HG03354 (cell line): ENCODE data around the gene TET2.

ENCODE experiments used
- ATAC-seq: cut with Tn5 transposase; IDR thresholded peaks from one replicate; pipeline ENCODE4 v1.9.1; 2021; ENCODE audit warnings: mild to moderate bottlenecking; ENCODE audit not compliant: unreplicated experiment, poor library complexity, severe bottlenecking

TET2 gene

DNA sequence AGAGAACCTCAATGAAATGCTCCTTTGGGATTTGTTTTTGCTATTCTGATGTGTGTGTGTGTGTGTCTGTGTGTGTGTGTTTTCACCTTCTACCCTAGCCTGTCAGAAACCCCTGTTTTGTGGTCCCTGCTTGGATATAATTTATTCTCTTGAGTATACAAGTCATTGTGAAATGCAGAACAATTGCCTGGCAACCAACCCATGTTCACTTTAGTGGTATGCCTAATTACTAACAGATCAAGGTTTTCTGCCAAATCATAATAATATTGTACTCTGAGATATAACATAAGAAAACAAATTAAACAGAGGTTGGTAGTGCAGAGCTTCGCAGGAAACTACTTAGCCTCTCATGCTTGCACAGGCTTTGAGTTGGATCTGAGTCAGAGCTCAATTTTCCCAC is 7.0 kb upstream of the TET2 start:
- ATAC-seq, result no peak

DNA sequence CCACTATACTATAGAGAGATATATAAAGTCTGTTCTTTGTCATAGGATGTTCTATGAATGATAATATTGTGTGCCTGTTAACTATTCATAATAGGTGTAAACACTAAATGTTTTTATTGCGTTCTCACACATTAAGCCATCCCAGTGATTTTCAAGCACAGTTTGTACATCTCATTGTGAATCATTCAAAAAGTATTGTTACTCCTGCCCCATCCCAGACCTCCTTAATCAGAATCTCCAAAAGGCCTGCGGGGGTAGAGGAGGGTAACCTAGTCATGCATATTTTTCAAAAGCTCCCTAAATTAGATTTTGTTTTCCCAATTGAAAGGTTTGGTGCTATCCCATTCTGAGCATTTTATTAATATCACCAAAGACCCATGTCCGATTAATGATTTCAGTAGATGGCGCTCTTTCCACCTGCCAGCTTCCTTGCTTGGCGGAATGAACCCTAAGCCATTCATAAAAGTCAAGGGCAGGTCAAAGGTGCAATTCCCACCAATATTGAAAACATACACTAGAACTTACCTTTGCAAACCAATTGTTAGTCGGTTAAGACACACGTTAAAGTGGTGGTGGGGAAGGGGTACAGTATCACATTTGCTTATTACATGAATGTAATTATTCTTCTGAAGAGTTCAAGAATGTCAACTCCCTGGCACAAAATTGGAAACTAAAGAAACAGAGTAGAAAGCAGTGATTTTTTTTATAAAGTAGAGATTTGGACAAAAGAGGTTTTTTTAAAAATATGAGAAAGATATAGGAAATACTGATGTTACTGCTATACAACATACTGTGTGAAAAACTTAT is 5.8 kb upstream of the TET2 start:
- ATAC-seq, result peak; percentile 35

DNA sequence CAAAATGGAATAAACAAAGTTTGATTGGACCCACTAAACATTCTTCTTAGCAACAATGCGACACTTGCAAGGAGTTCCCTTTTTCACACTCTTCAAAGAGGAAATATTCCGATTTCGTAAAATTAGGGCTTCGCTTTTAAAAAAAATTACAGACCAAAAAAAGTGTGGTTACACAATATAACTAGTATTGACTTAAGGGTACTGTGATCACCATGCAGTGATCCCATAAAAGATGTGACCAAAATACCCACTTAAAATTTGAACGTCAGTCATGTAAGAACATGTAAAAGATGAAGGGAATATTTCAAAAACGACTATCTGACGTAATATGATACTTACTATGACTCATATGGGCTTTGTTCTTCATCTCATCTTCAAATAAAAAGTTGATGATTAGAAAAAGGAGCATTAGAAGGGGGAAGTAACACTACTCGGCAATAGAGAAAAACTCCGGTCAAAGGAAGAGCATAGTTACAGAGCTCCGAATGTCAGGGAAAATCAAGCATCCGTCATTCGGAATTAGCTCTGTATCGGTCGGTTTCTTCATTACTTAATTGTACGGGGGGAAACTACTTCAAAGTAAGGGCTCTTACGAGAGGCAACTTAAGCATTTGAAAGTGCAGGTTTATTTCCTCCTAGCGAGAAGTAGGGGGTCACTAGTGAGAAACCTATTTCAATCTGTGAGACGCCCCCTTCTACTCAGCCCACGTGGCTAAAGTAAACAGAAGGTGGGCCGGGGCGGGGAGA is 1.3 kb upstream of the TET2 start:
- ATAC-seq, result peak; percentile 20

DNA sequence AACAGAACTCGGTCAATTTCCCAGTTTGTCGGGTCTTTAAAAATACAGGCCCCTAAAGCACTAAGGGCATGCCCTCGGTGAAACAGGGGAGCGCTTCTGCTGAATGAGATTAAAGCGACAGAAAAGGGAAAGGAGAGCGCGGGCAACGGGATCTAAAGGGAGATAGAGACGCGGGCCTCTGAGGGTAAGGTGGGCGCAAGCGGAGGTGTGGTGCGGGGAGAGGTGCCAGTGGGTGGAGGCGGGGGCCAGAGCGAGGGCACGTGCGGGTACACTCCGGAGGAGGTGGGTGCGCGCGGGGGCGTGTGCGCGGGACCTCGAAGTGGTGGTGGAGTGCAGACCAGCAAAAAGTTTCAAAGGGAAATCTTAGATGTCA is 787 bp upstream of the TET2 start:
- peak; percentile 25 for ATAC-seq

DNA sequence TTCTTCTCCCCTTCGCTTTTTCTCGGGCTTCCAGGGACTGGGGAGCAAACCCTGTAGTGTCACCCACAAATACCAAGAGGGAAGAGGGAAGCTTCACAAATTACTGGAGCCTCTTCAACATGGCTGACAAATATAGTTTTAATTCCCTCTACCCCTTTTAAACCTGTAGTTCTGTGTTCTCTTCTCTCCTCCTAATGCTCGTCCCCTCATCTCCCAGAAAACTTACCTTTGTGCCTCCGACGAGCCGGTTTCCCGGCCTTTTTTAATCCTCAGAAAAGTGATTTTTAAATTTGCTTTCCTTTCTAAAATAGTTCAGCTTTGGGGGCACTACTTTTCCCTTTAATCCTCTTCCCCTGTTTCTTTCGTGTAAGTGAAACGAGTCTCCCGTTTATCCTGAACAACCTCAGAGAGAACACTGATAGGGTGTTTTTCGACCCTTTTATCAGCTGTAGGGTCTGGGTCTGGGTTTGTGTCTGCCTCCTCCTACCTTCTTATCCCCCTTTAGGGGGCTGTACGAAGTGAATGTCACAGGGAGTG is 408 bp downstream of the TET2 start:
- peak; percentile 13 for ATAC-seq

DNA sequence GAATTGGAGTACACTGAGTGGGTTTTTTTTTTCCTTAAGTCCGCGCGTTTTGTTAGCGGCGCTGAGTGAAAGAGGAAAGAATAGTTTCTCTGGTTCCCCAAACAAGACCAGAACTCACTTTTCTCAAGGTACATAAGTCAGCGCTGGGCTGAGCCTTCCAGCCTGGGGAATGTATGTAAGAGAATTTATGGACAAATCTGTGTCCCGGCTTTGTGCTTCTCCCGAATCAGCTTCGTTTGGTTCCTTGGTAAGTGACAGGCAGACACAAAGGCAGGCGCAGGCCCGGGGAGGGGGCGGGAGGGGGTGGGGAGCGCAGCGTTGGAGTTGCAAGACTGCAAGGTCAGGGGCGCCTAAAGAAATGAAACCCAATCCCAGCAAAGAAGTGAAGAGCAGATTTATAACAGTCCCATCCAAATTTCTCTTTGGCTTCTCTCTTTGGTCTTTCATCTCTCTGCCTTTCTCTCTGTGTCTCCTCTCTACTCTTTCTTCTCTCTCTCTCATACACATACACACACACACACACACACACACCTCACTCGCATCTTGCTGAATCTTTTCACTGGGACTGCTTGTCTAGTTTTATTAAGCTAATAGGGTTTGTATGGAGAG is 981 bp downstream of the TET2 start:
- no peak for ATAC-seq

DNA sequence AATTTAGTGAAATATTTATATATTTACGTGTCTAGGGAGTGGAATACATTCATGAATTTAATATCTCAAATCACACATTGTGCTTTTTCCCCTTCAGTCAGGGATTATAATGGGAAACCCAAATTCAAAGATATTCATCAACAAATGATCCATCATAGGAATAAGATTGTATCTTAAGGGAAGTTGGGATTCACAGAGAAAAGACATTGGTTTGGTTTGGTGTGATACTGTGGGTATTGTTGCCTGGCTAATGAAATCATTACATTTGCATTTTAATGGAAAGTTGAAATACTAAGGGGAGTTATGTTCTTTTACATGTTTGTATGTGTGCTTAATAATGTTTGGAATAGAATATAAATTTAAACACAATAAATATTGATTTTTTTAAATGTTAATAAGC is 1.7 kb downstream of the TET2 start:
- no peak for ATAC-seq

DNA sequence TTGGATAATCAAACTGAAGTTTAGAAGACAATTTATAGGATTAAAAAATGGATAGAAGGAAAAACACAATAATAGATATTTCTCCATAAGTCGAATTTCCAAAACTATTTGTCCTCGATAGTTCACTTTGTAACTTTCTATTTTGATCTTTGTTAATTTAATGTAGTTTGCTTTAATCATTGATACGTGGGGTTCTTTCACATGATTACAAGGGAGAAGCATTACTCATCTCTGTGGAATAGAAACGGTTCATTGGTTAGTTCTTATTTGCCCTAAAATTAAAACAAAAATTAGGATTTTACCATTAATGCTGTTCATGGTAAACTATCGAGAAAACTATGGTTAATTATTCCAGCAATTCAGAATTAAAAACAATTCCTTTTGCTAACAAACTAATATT is 2.1 kb downstream of the TET2 start:
- no peak for ATAC-seq

DNA sequence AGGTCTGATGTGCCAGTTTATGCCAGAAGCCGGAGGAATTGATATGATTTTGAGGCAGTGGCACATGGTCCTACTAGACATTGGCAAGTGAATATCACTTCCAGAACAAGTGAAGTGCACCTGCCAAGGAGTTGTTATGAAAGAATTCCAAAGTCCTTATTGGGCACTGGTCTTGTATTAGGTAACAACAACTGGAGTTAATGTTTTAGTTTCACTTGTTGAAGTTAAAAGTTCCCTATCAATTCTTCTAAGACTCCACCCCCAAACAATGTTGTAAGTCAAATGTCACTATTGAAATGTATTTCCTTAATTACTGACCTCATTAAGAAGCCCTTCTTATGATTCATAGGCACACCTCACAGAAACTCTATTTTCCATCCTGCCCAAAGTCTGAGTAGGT is 3.1 kb downstream of the TET2 start:
- ATAC-seq, result no peak

DNA sequence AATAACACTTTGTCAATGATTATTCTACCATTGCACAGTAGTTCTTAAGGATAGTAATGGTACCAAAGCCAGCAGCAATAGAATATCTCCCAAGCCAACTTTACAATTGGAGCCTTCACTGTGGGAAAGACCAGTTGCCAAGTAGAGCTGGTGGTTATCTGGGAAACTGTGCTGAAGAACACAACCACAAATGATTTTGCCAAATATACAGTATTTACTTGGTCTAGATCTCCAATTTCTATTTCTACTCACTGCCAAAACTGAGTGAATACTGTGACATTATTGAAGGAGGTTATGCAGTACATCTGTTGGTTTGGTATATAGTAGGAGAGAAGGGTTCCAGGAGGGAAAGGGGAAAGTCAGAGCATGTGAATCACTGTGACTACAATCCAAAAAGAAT is 3.8 kb downstream of the TET2 start:
- ATAC-seq, result no peak

DNA sequence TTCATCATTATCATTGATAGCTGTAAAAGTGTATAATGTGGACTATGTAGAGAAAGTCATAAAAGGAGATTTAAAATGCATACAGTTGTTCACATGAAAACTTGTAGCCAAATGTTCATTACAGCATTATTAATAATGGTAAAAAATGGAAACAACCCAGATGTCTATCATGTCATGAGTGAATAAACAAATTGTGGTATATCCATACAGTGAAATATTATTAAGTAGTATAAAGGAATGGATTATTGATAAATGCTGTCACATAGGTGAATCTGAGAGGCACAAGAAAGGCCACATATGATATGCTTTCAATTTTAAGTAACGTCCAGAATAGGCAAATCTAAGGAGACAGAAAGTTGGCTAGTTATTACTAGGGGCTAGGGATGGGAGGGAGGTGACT is 7.1 kb downstream of the TET2 start:
- ATAC-seq, result no peak

DNA sequence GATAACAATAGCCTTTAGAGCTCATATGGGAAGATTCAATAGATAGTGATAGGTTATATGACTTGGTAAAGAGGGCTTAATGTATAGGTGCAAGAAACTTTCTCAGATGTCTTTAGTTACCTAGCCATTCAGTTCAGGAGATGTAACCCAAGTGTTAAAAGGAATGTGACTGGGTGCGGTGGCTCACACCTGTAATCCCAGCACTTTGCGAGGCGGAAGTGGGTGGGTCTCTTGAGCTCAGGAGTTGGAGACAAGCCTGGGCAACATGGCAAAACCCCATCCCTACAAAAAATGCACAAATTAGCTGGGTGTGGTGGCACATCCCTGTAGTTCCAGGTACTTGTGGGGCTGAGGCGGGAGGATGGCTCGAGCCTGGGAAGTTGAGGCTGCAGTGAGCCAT is 7.9 kb downstream of the TET2 start:
- ATAC-seq, result no peak

DNA sequence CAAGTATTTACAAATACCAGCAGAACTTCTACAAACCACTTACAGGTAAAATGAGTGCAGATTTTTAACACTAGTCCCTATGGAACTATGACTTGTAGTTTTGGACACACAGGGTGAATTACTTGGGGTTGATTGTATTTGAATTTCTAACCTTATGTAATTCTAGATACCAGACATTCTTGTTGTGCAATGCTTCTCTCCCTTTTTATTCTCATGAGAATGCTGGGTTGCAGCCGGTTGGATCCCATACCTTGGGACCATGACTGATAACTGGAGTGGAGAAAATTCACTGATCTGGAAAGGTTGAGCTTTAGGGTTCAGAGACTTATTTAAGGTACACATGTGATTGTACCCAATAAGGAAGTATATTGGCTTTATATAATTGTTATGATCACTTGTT is 8.8 kb downstream of the TET2 start:
- ATAC-seq, result no peak

DNA sequence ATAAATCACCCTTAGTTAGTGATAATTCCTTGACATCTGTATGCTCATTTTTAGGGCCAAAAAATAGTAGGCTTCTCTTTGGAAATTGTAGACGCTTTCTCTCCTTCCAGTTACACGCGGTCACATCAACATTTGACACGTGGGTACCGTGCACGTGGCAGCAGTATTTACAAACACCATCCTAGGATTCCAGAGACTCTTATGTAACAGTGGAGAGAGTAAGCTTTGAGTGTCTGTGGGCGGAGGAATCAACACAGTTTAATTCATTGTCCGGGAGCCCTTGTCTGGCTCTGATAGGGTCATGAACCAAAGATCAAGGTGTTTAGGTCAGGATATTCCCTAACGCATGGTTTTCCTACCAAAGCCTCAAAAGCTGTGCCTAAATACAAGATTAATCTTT is 12.2 kb downstream of the TET2 start:
- ATAC-seq, result no peak

DNA sequence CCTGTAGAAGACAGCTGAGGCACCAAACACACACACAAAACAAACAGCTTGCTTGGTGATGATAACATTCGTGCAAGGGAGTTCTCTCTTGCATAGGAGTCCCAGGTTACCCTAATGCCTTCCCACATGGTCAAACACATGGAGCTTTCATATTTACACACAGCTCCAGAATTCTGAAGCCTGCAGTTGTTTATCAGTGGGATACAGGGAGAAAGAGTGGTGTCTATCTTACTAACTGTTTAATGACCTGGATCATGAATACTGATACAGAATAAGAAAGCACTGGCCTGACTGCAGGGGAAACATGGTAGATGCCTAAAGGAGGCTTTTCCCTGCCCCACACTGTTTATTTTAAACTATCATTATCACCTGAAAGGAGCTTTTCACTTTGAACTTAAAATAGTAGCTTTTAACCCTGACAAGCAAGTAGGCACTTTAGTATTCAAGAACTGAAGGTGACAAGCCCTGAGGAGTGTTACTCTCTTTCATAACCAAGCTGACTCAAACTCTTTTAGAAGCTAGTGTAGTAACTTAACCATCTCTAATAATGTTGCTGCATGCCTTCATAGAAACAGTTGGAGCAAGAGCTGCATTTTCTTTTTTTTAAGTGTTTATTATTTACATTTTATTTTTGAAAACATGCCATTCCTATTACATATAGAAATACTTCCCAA is 15.6 kb downstream of the TET2 start:
- no peak for ATAC-seq

DNA sequence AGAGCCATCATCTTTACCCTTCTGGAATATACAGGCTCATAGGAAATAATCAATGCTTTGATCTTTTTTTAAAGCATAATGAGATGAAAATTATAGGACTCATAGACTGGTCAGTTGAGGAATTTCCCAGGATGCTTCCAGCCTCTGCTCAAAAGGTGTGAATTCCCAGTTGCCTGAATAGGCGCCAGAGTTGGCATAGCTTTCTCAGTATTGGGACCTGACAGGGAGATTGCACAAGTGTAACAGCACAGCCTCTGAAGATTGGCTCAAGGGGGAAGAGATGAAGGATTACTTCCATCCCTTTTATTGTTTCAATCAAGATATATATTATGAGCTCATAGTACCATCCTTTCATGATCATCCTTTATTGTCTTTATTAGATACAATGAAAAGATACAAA is 17.9 kb downstream of the TET2 start:
- ATAC-seq, result no peak

DNA sequence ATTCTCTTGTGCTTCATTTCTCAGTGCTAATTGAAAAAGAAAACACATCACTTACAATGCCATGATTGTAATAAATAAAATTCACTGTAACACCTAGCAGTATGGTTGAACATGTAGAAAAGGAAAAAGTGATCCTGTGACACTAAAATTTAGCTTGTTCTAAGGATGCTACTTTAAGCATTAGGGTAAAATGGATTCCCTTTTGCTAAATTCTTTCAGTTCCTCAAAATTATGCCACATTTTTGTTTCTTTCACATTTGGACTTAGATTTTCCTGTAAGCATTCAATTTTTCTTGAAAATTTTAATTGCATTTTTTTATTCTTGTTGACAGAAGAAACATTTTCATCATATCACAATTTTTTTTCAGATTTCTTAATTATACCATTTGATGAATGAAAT is 19.4 kb downstream of the TET2 start:
- ATAC-seq, result no peak

DNA sequence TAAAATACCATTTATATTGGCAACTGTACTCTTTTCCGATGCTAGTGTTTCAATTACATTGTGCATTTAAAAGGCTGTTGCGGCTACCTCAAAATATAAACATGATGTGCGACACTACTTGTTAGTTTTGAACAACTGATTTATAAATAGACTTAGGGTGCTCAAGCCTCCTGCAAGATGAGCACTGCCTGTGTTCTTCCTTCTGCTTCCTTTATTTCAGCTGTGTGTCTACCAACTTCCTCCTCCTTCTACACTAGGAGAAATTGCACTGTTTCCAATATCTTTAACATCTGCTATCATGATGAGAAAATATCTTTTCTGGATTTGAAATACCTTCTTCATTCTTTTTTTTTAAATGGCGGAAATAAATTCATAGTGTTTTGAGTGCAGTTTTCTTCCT is 24.0 kb downstream of the TET2 start:
- no peak for ATAC-seq

DNA sequence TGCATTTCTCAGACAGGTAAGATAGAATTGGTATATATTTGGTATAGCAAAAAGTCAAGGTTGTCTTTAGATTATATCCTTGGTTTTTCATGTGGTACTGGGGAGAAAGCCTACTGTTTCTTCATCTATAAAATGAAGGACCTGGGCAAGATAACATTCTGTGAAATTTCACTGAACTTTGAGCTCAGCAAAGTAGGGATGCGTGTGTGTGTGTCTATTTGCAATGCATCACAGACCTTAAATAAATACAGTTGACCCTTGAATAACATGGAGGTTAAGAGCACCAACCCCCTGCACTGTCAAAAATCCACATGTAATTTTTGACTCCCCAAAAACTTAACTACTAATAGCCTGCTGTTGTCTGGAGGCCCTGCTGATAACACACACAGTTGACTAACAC is 25.2 kb downstream of the TET2 start:
- no peak for ATAC-seq

DNA sequence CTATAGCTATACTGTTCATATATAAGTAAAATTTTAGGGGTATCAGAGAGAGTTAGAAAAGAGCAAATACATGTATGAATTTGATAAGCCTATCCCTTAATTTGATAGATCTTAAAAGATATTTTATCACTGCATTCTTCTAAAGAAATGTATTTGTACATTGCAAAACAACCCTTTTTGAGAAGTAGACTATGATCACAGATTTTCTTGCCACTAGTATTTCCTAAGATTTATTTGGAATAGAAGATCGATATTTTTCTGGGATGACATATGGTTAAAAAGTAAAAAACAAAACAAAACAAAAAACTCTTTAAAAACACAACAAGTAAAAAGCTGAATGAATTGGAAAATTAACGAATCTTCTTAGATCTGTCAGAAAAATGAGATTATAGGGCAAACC is 27.4 kb downstream of the TET2 start:
- no peak for ATAC-seq
